ENCODE measurements around the gene KITLG.

DNA sequence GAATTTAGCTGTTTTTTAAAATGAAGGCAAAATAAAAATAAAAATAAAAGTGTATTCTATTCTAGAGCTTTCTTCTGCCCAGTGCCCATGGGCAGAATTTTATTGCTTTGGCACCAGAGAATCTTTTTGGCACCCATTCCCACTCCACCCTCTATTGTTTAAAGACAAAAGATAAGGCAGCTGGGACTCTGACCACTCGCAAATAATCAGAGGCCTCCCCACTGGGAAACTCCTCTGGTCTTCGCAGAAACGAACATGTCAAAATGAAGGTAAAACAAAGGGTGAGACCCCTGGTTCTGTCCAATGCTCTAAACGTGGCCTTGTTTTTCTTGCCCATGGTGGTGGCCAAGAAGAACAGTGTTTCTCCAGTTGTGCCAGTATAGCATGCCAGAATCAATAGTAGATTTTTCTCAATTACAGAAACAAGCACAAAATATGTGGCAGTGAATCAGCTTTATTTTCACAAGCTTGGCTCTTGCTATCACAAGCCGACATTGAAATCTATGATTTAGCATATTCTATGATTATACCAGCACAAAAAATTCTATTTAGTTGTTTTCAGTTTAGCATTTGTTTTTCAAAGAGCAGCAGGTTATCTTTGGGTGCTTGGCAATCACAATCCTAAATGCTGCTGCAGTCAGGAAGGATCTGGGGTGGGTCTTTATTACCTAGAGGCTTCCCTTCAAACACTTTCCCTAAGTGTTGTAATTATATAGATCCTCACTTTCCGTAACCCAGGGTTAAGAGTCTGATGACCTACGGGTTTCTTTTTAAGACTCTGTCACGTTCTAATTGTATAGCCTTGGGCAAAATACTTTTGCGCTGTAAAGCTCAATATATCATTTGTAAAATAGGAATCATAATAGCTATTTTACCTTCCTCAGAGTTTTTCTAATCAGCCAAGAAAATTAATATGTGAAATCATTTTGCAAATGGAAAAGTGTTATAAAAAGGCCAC, 50.5 kb downstream of the KITLG start:
- TF ChIP-seq, protein P1, sequence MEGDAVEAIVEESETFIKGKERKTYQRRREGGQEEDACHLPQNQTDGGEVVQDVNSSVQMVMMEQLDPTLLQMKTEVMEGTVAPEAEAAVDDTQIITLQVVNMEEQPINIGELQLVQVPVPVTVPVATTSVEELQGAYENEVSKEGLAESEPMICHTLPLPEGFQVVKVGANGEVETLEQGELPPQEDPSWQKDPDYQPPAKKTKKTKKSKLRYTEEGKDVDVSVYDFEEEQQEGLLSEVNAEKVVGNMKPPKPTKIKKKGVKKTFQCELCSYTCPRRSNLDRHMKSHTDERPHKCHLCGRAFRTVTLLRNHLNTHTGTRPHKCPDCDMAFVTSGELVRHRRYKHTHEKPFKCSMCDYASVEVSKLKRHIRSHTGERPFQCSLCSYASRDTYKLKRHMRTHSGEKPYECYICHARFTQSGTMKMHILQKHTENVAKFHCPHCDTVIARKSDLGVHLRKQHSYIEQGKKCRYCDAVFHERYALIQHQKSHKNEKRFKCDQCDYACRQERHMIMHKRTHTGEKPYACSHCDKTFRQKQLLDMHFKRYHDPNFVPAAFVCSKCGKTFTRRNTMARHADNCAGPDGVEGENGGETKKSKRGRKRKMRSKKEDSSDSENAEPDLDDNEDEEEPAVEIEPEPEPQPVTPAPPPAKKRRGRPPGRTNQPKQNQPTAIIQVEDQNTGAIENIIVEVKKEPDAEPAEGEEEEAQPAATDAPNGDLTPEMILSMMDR (conservative IDR thresholded peaks at IDR 0.05; ENCODE audit: low read depth, low read length), result no peak
- TF ChIP-seq EZH2 (IDR thresholded peaks at IDR 0.05; ENCODE audit: borderline replicate concordance, low read depth, low read length, poor library complexity, severe bottlenecking), result no peak
